ENCODE data around the gene RESP18.
"Not testable (repeated sequence)": the region's sequence is repeated elsewhere in the genome, so short reads cannot be mapped to it uniquely, and the experiment has no call there.

RESP18 gene

GRCh38 chr2:219291910-219292490 lies 40.5 kb downstream of the RESP18 start:
- no peak for DNase-seq (ENCODE audit: low read depth)

GRCh38 chr2:219291394-219291793 lies 41.1 kb downstream of the RESP18 start:
- no peak for DNase-seq (ENCODE audit: low read depth)

- no peak for DNase-seq (ENCODE audit: low read depth)
Observed at GRCh38 chr2:219290381-219291171, 42.0 kb downstream of the RESP18 start.

DNA sequence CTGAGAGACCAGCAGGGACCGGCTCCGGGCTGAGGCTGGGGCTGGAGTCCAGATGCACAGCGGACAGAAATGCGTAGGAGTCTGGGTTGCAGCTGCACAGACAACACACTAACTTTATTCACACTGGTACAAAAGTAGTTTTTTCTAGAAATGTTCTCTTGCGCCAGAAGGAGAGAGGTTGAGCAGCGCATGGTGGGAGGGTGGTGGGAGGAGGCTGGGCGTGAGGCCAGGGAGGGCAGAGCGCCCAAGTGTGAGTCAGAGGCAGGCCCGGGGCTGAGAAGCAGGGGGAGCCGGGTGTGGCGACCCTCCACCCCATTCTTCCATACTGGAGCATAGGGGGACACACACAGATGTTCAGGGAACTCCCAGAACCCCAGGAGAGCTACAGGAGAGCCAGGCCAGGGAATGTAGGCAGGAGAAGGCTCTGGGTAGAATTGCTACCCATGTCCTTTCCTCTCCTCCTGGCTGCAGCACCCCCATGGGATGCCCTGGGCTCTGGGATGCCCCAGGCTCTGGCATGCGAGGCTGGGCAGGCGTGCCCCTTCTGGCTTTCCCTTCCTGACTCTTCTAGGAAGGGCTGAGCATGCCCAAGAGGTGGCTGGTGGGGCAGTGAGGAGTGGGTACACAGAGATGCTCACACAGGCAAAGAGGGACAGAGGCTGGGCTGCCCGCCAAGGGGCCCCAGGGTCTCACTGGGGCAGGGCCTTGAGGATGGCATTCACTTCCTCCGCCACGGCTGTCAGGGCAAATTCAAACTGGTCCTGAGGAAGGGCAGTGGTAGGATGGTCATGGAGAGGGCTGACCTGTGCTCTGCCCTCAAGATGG lies 42.8 kb downstream of the RESP18 start:
- DNase-seq (ENCODE audit: low read depth): no peak

DNA sequence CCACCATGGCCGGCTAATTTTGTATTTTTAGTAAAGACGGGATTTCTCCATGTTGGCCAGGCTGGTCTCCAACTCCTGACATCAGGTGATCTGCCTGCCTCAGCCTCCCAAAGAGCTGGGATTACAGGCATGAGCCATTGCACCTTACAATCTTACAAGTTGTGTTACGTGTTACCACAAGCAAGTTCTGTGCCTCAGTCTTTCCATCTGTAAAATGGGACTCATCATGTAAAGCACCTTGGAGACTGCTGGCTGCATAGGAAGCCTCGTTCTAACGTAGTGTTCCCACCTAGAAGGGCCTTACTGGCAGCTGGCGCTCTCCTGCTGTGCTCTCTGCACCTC lies 43.4 kb downstream of the RESP18 start:
- DNase-seq (ENCODE audit: low read depth): no peak

GRCh38 chr2:219287580-219288265 lies 44.8 kb downstream of the RESP18 start:
- no peak for DNase-seq (ENCODE audit: low read depth)

GRCh38 chr2:219287116-219287440 lies 45.5 kb downstream of the RESP18 start:
- not testable (repeated sequence) for DNase-seq (ENCODE audit: low read depth)

DNA sequence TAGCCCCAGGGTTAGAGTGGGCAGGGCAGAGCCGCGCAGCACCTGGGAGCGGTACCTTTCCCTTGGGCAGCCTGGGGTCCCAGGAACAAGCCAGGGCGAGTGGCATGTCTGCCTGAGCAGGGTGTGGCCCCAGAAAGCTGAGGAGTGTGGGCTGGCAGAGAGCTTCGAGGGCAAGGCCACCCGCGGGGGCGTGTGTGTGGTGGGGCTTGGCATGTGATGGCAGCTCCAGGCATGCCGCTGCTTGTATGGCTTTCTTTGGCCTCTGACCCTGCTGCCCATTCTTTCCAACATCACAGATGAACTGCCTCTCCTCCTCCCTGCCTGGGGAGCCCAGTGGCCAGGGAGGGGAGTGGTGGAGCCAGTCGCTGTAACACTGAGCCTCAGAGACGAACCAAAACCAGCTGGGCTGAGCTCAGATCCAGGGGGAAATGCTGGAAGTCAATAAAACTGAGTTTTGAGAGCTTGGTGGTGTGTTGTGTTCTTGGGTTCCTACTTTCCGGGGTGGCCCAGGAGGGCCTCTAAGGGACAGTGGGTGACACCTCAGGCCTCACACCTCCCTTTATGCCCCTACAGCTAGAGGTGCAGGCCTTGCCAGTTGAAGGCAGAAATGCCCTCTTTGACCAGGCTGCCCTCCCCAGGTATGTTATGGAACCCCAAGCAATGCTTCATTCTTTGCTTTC lies 46.0 kb downstream of the RESP18 start:
- no peak for DNase-seq (ENCODE audit: low read depth)

GRCh38 chr2:219285894-219286425 lies 46.6 kb downstream of the RESP18 start:
- no peak for DNase-seq (ENCODE audit: low read depth)

GRCh38 chr2:219285373-219285735 lies 47.2 kb downstream of the RESP18 start:
- DNase-seq (ENCODE audit: low read depth): no peak

DNA sequence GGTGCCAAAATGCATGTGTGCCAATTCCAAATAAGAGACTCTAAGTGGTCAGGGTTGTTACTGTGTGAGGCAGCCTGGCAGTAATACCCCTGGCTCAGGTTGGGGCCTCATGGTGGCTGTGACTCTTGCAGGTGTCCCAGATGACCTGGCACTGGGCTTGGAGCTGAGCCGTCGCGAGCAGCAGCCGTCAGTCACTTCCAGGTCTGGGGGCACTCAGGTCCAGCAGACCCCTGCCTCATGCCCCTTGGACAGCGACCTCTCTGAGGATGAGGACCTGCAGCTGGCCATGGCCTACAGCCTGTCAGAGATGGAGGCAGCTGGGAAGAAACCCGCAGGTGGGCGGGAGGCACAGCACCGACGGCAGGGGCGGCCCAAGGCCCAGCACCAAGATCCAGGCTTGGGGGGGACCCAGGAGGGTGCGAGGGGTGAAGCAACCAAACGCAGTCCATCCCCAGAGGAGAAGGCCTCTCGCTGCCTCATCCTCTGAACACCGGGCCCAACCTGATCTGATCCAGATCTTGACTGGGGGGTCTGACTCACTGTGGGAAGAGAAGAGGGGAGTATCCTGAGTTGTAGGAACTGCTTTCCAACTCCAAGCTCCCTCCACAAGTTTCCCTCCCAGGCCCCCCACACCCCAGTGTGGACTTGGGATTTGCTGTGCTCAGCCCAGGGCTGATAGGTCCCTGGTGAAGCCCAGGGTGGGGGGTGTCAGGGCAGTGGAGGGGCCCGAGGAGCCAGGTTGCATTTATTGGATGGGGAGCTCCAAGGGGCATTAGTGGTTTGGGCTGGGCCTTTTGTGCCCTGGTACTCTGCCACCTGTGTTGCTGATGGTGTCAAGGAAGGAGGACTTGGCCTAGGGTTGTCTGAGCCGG lies 47.8 kb downstream of the RESP18 start:
- no peak for DNase-seq (ENCODE audit: low read depth)

DNA sequence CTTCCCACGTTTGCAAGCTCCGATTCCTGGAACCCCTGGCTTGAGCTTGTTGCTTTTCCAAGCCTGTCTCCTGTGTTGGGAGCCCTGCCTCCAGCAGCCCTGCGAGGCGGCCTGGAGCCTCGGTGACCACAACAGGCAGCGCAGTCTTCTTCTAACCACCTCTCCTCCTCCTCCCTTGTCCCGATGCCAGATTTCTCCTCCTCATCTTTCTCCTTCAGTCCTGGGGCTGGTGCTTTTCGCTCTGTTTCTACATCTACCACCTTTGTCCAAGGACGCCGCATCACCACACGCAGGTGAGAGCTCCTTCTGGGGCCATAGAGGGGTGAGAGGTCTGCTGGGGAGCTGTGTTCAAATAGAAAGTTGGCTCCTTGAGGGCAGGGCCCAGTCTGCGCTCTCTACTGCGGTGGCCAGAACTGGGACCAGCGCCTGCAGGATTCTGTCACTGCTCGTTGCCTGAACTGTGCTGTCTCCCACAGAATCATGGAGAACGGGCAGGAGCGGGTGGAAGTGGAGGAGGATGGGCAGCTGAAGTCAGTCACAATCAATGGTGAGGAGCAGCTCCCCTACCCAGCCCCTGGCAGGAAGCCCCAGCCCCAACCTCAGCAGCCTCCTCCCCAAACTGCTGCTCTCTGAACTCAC lies 49.5 kb downstream of the RESP18 start:
- DNase-seq (ENCODE audit: low read depth): no peak

GRCh38 chr2:219282375-219282774 lies 50.2 kb downstream of the RESP18 start:
- no peak for DNase-seq (ENCODE audit: low read depth)

DNA sequence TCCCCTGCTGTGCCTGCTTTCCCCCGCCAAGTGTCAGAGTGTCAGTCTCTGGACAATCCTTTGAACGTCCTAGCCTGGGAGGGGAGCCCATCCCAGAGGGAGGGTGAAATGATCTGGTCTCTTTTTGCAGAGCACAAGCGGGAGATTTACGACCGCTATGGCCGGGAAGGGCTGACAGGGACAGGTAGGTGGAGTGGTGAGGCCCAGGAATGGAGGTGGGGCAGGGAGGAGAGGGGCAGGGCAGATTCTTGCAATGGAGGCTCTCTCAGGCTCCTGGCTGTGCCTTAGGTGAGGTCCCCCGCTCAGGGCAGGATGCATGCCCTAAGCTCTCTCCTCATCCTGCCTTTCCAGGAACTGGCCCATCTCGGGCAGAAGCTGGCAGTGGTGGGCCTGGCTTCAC lies 51.0 kb downstream of the RESP18 start:
- DNase-seq (ENCODE audit: low read depth): no peak

- no peak for DNase-seq (ENCODE audit: low read depth)
Observed at GRCh38 chr2:219280651-219281050, 51.9 kb downstream of the RESP18 start.

DNA sequence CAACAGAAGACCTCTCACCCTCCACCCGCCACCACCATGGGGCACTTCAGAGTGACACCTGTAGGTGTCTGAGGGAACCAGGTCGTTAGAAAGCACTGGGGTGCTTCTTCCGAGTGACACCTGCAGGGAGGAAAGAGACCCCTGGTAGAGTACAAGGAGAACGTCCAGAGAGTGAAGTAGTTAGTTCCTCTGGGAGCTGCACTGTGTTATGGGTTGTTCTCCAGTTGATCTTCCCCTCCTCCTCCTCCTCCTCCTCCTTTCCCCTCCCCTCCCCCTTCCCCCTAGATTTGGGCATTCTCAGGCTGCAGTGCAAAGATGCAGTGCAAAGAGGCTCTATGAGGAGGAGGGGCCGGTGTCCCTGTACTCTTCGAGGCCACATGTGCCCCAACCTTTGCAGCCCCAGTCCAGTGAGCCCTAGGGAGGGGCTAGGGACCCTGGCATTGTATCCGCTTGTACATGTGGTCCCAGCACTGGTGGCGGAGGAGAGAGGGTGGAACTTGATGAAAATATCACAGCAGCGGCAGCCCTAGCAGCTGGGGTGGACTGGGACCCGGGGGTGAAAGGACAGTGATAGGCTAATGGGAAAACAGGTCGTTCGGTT lies 52.5 kb downstream of the RESP18 start:
- DNase-seq (ENCODE audit: low read depth): no peak

GRCh38 chr2:219279151-219279915 lies 53.2 kb downstream of the RESP18 start, which contains the start of gene DNAJB2:
TSS of gene DNAJB2 (plus strand) at chr2:219279366. CDS start at chr2:219279834, 468 bp downstream.
- DNase-seq (ENCODE audit: low read depth): peak; percentile 99

GRCh38 chr2:219278655-219279150 lies 53.8 kb downstream of the RESP18 start:
- no peak for DNase-seq (ENCODE audit: low read depth)

Data from stimulated activated CD8-positive, alpha-beta memory T cell treated with anti-CD3 and anti-CD28 coated beads, Interleukin-4, amount 100 ng/mL, for 24 hours (primary cell).